A673 (cell line): Measurements from ENCODE around the gene CREBRF. TPM values are rescaled to one million over a fixed set of nuclear protein-coding genes. Genes with fewer than 3 reads are reported as not detected.
"Not testable (repeated sequence)": the region's sequence is repeated elsewhere in the genome, so short reads cannot be mapped to it uniquely, and the experiment has no call there.

Experiments
- BruUV-seq: library from RNA; stranded (reverse); fragments of 400-500 nt; replicated peaks from 2 replicates; lab custom pipeline; 2021; lab: Mats Ljungman, UMichigan
- CTCF ChIA-PET: fragments of 300-600 bp; sonication (Branson Sonifier 250); formaldehyde crosslinking; loops from one replicate; lab custom pipeline; 2022; ENCODE audit warnings: antibody characterized with exemption; lab: Charles Lee
- POLR2A ChIA-PET: fragments of 300-600 bp; sonication (Branson Sonifier 250); formaldehyde crosslinking; loops from one replicate; lab custom pipeline; 2022; ENCODE audit warnings: antibody characterized with exemption; ENCODE audit not compliant: low non-redundant PET; lab: Charles Lee
- DNase-seq: peaks from one replicate; pipeline ENCODE4 v3.0.0-alpha.2; 2015; ENCODE audit warnings: low spot score
- H3K27ac ChIP-seq: fragments of 200-600 bp; sonication (generic); 2 replicates; pipeline ENCODE4 v1.5.1; 2016; ENCODE audit warnings: mixed run types, low read depth, mild to moderate bottlenecking, mixed read lengths, antibody characterized with exemption, low read length; ENCODE audit not compliant: poor library complexity, severe bottlenecking
- H3K27me3 ChIP-seq: fragments of 200-600 bp; sonication (generic); replicated peaks from 2 replicates; pipeline ENCODE4 v1.6.1; 2017; ENCODE audit warnings: mixed run types, low read depth, mild to moderate bottlenecking, mixed read lengths, antibody characterized with exemption, low read length; ENCODE audit not compliant: insufficient read depth, poor library complexity
- H3K36me3 ChIP-seq: fragments of 200-600 bp; sonication (generic); 2 replicates; pipeline ENCODE4 v1.6.1; 2016; ENCODE audit warnings: mixed run types, mild to moderate bottlenecking, mixed read lengths, antibody characterized with exemption, low read length; ENCODE audit not compliant: insufficient read depth, poor library complexity, severe bottlenecking
- H3K4me1 ChIP-seq: fragments of 200-600 bp; sonication (generic); 2 replicates; pipeline ENCODE4 v1.6.1; 2017; ENCODE audit warnings: mixed run types, mild to moderate bottlenecking, mixed read lengths, antibody characterized with exemption, low read length; ENCODE audit not compliant: insufficient read depth, poor library complexity, severe bottlenecking
- H3K4me3 ChIP-seq: fragments of 200-600 bp; sonication (generic); 2 replicates; pipeline ENCODE4 v1.5.1; 2016; ENCODE audit warnings: low read depth, mixed run types, mild to moderate bottlenecking, mixed read lengths, low read length; ENCODE audit not compliant: poor library complexity, severe bottlenecking
- H3K9me3 ChIP-seq: fragments of 200-600 bp; sonication (generic); 2 replicates; pipeline ENCODE4 v1.6.1; 2016; ENCODE audit warnings: mixed run types, low read depth, mild to moderate bottlenecking, mixed read lengths, antibody characterized with exemption, low read length; ENCODE audit not compliant: poor library complexity, severe bottlenecking
- CTCF ChIP-seq: fragments of 300-800, 200-600 bp; sonication (generic); conservative IDR thresholded peaks from 2 replicates; pipeline ENCODE4 v1.5.1; 2017; ENCODE audit warnings: low read depth, mild to moderate bottlenecking, antibody characterized with exemption, low read length, moderate library complexity, mixed read lengths
- EZH2 ChIP-seq: fragments of 200-600 bp; sonication (generic); IDR thresholded peaks from 2 replicates; pipeline ENCODE4 v1.6.1; 2017; ENCODE audit warnings: borderline replicate concordance, low read depth, mild to moderate bottlenecking, mixed read lengths, antibody characterized with exemption, low read length; ENCODE audit not compliant: poor library complexity, severe bottlenecking
- intact Hi-C: fragments of 100-400 bp; cut with micrococcal nuclease; formaldehyde crosslinking; loops from one replicate; pipeline ENCODE4 v1.10.0; 2022; ENCODE audit not compliant: unreplicated experiment
- total RNA-seq: library from RNA; stranded (reverse); gene quantifications from 2 replicates; pipeline ENCODE4 v1.2.3, GENCODE V29; 2021

The CREBRF gene
- total RNA-seq, 1 experiment from 2014 or later: 1.5 TPM

GRCh38 chr5:173029499-173029921 lies 26.6 kb upstream of the CREBRF start:
- no TSS peak for BruUV-seq
- intact Hi-C loops: no loop called here
- POLR2A ChIA-PET: interaction anchor here (0.5 kb wide), 1 partner anchor 8 kb away, joined by 27 read pairs; no protein-coding TSS in a partner anchor

GRCh38 chr5:173032096-173032495 lies 24.1 kb upstream of the CREBRF start:
- CTCF ChIA-PET: interaction anchor here (0.7 kb wide), 1 partner anchor 54 kb away, joined by 3 read pairs; no protein-coding TSS in a partner anchor
- H3K4me1 ChIP-seq: peaks cover 22% of the 10 kb centered on the region
- DNase-seq, H3K9me3 ChIP-seq, POLR2A ChIA-PET, H3K36me3 ChIP-seq, H3K27me3 ChIP-seq, intact Hi-C loops, BruUV-seq, H3K4me3 ChIP-seq, H3K27ac ChIP-seq: not testable (repeated sequence)

More at GRCh38 chr5:173029499-173029921, 26.6 kb upstream of the CREBRF start:
- Histone ChIP-seq H3K27ac (no peak overlapping the region), H3K4me3 (no peak overlapping the region), H3K36me3 (no peaks in the 10 kb centered on the region), H3K4me1 (peaks cover 10% of the 10 kb centered on the region), H3K27me3 (no peaks in the 10 kb centered on the region), H3K9me3 (no peaks in the 10 kb centered on the region)
- CTCF ChIA-PET: no interaction called here
- TF ChIP-seq EZH2 (no peak), CTCF (no peak)
- DNase-seq: no peak

- H3K9me3 ChIP-seq: no peaks in the 10 kb centered on the region
- no peak overlapping the region for H3K27ac ChIP-seq
- no peaks in the 10 kb centered on the region for H3K36me3 ChIP-seq
- peaks cover 22% of the 10 kb centered on the region for H3K4me1 ChIP-seq
- TF ChIP-seq EZH2: no peak
- no peak for TF ChIP-seq CTCF
- no peak for DNase-seq
- H3K4me3 ChIP-seq: no peak overlapping the region
- ChIA-PET CTCF (no interaction called here), POLR2A (no interaction called here)
- intact Hi-C loops: no loop called here
- no TSS peak for BruUV-seq
- no peaks in the 10 kb centered on the region for H3K27me3 ChIP-seq
These were observed 23.4 kb upstream of the CREBRF start for GRCh38 chr5:173032730-173033129.

GRCh38 chr5:173033923-173034322 lies 22.2 kb upstream of the CREBRF start:
- TF ChIP-seq CTCF (no peak), EZH2 (no peak)
- no peak overlapping the region for H3K27ac ChIP-seq
- DNase-seq: no peak
- H3K27me3 ChIP-seq: no peaks in the 10 kb centered on the region
- intact Hi-C loops: no loop called here
- no peak overlapping the region for H3K4me3 ChIP-seq
- POLR2A ChIA-PET: no interaction called here
- CTCF ChIA-PET: interaction anchor here (0.5 to 0.6 kb wide), 2 partner anchors 8 to 764 kb away, joined by 5 to 8 read pairs; no protein-coding TSS in a partner anchor
- BruUV-seq: no TSS peak
- no peaks in the 10 kb centered on the region for H3K9me3 ChIP-seq
- no peaks in the 10 kb centered on the region for H3K36me3 ChIP-seq
- peaks cover 16% of the 10 kb centered on the region for H3K4me1 ChIP-seq
